Astrocyte (in vitro differentiated cells and primary cell): ENCODE data around the gene C6orf141. TPM values are rescaled to one million over a fixed set of nuclear protein-coding genes. Genes with fewer than 3 reads are reported as not detected.

ENCODE experiments used
- DNase-seq: peaks from one replicate; pipeline ENCODE4 v3.0.0-alpha.2; 2010; ENCODE audit warnings: low read depth
- FAIRE-seq: peaks from 2 replicates; lab custom pipeline; 2011; peaks lifted over from hg19 to GRCh38; lab: Jason Lieb, UNC
- H2AFZ ChIP-seq: 2 replicates; pipeline ENCODE4 v1.6.0; 2012; ENCODE audit warnings: low read depth, low read length, inconsistent platforms
- H3K27ac ChIP-seq: 2 replicates; pipeline ENCODE4 v1.5.1; 2011; ENCODE audit warnings: low read depth, low read length, inconsistent platforms
- H3K27me3 ChIP-seq: 2 replicates; pipeline ENCODE4 v1.6.0; 2011; ENCODE audit warnings: low read length, inconsistent platforms; ENCODE audit not compliant: insufficient read depth
- H3K36me3 ChIP-seq: 2 replicates; pipeline ENCODE4 v1.5.1; 2011; ENCODE audit warnings: low read length, inconsistent platforms; ENCODE audit not compliant: insufficient read depth
- H3K4me1 ChIP-seq: 2 replicates; pipeline ENCODE4 v1.5.1; 2011; ENCODE audit warnings: low read length, inconsistent platforms; ENCODE audit not compliant: insufficient read depth
- H3K4me2 ChIP-seq: 2 replicates; pipeline ENCODE4 v1.6.0; 2012; ENCODE audit warnings: low read length, inconsistent platforms
- H3K4me3 ChIP-seq: 2 replicates; pipeline ENCODE4 v1.5.1; 2011; ENCODE audit warnings: low read depth, mild to moderate bottlenecking, low read length, inconsistent platforms; ENCODE audit not compliant: insufficient read depth
- H3K79me2 ChIP-seq: 2 replicates; pipeline ENCODE4 v1.6.0; 2012; ENCODE audit warnings: mild to moderate bottlenecking, low read length, inconsistent platforms; ENCODE audit not compliant: insufficient read depth
- H3K9ac ChIP-seq: 2 replicates; pipeline ENCODE4 v1.6.0; 2012; ENCODE audit warnings: mild to moderate bottlenecking, low read length, inconsistent platforms
- H3K9me3 ChIP-seq: 2 replicates; pipeline ENCODE4 v1.5.1; 2012; ENCODE audit warnings: low read depth, mild to moderate bottlenecking, low read length, inconsistent platforms; ENCODE audit not compliant: insufficient read depth
- H4K20me1 ChIP-seq: 2 replicates; pipeline ENCODE4 v1.6.0; 2012; ENCODE audit warnings: low read length, inconsistent platforms; ENCODE audit not compliant: insufficient read depth
- H3K27ac Mint-ChIP-seq: one replicate; pipeline ENCODE4 v1.8.0; 2021; ENCODE audit warnings: mild to moderate bottlenecking, mixed read lengths; ENCODE audit not compliant: unreplicated experiment
- H3K27me3 Mint-ChIP-seq: one replicate; pipeline ENCODE4 v1.8.0; 2021; ENCODE audit warnings: low read depth, mixed read lengths; ENCODE audit not compliant: unreplicated experiment
- H3K36me3 Mint-ChIP-seq: one replicate; pipeline ENCODE4 v1.8.0; 2021; ENCODE audit warnings: low read depth, mixed read lengths; ENCODE audit not compliant: unreplicated experiment
- H3K4me1 Mint-ChIP-seq: one replicate; pipeline ENCODE4 v1.8.0; 2021; ENCODE audit warnings: low read depth, mixed read lengths; ENCODE audit not compliant: unreplicated experiment
- H3K4me3 Mint-ChIP-seq: one replicate; pipeline ENCODE4 v1.8.0; 2021; ENCODE audit warnings: mild to moderate bottlenecking, moderate library complexity, mixed read lengths; ENCODE audit not compliant: unreplicated experiment
- H3K9me3 Mint-ChIP-seq: one replicate; pipeline ENCODE4 v1.8.0; 2021; ENCODE audit warnings: mild to moderate bottlenecking, mixed read lengths; ENCODE audit not compliant: unreplicated experiment
- CTCF ChIP-seq: IDR thresholded peaks from 2 replicates; pipeline ENCODE4 v1.5.1; 2011; ENCODE audit warnings: low read depth, mild to moderate bottlenecking, inconsistent platforms, low read length, moderate library complexity; ENCODE audit not compliant: insufficient read depth
- EZH2 ChIP-seq: IDR thresholded peaks from 2 replicates; pipeline ENCODE4 v1.6.1; 2012; ENCODE audit warnings: mild to moderate bottlenecking, low read length, inconsistent platforms; ENCODE audit not compliant: insufficient read depth
- total RNA-seq: library from RNA; stranded (reverse); gene quantifications from 2 replicates; pipeline ENCODE4 v1.2.1, GENCODE V29; 2021

C6orf141 gene
- total RNA-seq, 1 donor from 2014 or later = 4.6 TPM

- Mint-ChIP-seq H3K4me1 (peaks cover 8% of the 10 kb centered on the region), H3K9me3 (no peaks in the 10 kb centered on the region), H3K27ac (no peak overlapping the region), H3K4me3 (no peak overlapping the region), H3K27me3 (no peaks in the 10 kb centered on the region), H3K36me3 (no peaks in the 10 kb centered on the region)
- Histone ChIP-seq H3K36me3 (no peaks in the 10 kb centered on the region), H2AFZ (no peak overlapping the region), H3K27me3 (no peaks in the 10 kb centered on the region), H3K9me3 (no peaks in the 10 kb centered on the region), H3K79me2 (no peaks in the 10 kb centered on the region), H3K9ac (no peak overlapping the region), H3K4me2 (no peak overlapping the region), H3K4me3 (no peak overlapping the region), H4K20me1 (no peaks in the 10 kb centered on the region), H3K4me1 (peaks cover 8% of the 10 kb centered on the region), H3K27ac (no peak overlapping the region)
- no peak for TF ChIP-seq CTCF
- DNase-seq = no peak
- no peak for FAIRE-seq
These were observed 11.4 kb upstream of the C6orf141 start for GRCh38 chr6:49539102-49539501.

GRCh38 chr6:49540614-49541013 is 9.9 kb upstream of the C6orf141 start:
- Histone ChIP-seq H3K9ac (no peak overlapping the region), H3K27ac (peak overlapping the region; percentile 53), H3K79me2 (no peaks in the 10 kb centered on the region), H3K4me3 (no peak overlapping the region), H2AFZ (no peak overlapping the region), H3K36me3 (no peaks in the 10 kb centered on the region), H3K9me3 (no peaks in the 10 kb centered on the region), H4K20me1 (no peaks in the 10 kb centered on the region), H3K4me2 (no peak overlapping the region), H3K27me3 (no peaks in the 10 kb centered on the region), H3K4me1 (peaks cover 8% of the 10 kb centered on the region)
- Mint-ChIP-seq H3K4me3 (no peak overlapping the region), H3K27me3 (no peaks in the 10 kb centered on the region), H3K36me3 (no peaks in the 10 kb centered on the region), H3K9me3 (no peaks in the 10 kb centered on the region), H3K27ac (no peak overlapping the region), H3K4me1 (peaks cover 8% of the 10 kb centered on the region)
- no peak for FAIRE-seq
- DNase-seq = peak; percentile 14
- TF ChIP-seq EZH2 (no peak), CTCF (no peak)

GRCh38 chr6:49541210-49541724 is 9.2 kb upstream of the C6orf141 start:
- peak; percentile 93 for DNase-seq

More at GRCh38 chr6:49541210-49541724, 9.2 kb upstream of the C6orf141 start:
- Histone ChIP-seq H3K27me3 (no peaks in the 10 kb centered on the region), H4K20me1 (no peaks in the 10 kb centered on the region), H3K9ac (peak overlapping the region; percentile 63), H3K36me3 (no peaks in the 10 kb centered on the region), H2AFZ (no peak overlapping the region), H3K4me1 (peaks cover 8% of the 10 kb centered on the region), H3K27ac (peak overlapping the region; percentile 75), H3K79me2 (no peaks in the 10 kb centered on the region), H3K4me2 (peak overlapping the region; percentile 63), H3K9me3 (no peaks in the 10 kb centered on the region), H3K4me3 (no peak overlapping the region)
- H3K36me3 Mint-ChIP-seq = no peaks in the 10 kb centered on the region
- H3K27ac Mint-ChIP-seq = peak overlapping the region; percentile 91
- TF ChIP-seq CTCF (no peak), EZH2 (no peak)
- no peak overlapping the region for H3K4me3 Mint-ChIP-seq
- H3K27me3 Mint-ChIP-seq = no peaks in the 10 kb centered on the region
- H3K9me3 Mint-ChIP-seq = no peaks in the 10 kb centered on the region
- no peak for FAIRE-seq
- peaks cover 8% of the 10 kb centered on the region for H3K4me1 Mint-ChIP-seq
